GM12878 (cell line): ENCODE measurements around the gene ATP2B1. TPM values are rescaled to one million over a fixed set of nuclear protein-coding genes. Genes with fewer than 3 reads are reported as not detected.

Experiments
- ATAC-seq: fragments of 200-7000 bp; cut with Tn5 transposase; 3 replicates; pipeline ENCODE4 v1.9.1; 2020; ENCODE audit warnings: mild to moderate bottlenecking, moderate library complexity
- BruUV-seq: library from RNA; stranded (reverse); fragments of 400-500 nt; replicated peaks from 2 replicates; lab custom pipeline; 2021; lab: Mats Ljungman, UMichigan
- CTCF ChIA-PET: fragments of 300-600 bp; sonication (Branson Sonifier 250); formaldehyde crosslinking; extraction: SDS; loops from one replicate; lab custom pipeline; 2021; ENCODE audit warnings: inconsistent platforms; lab: Yijun Ruan, JAX
- POLR2A ChIA-PET: fragments of 350-600 bp; formaldehyde crosslinking; extraction: SDS; loops from one replicate; lab custom pipeline; 2021; ENCODE audit warnings: inconsistent platforms; lab: Charles Lee
- RAD21 ChIA-PET: fragments of 300-600 bp; sonication (Branson Sonifier 250); formaldehyde crosslinking; loops from one replicate; lab custom pipeline; 2023; ENCODE audit warnings: antibody characterized with exemption; ENCODE audit not compliant: unreplicated experiment; lab: Charles Lee
- SMC1A ChIA-PET: fragments of 300-600 bp; sonication (Branson Sonifier 250); formaldehyde crosslinking; loops from one replicate; lab custom pipeline; 2023; ENCODE audit not compliant: unreplicated experiment, uncharacterized antibody; lab: Charles Lee
- DNase-seq: peaks from one replicate; pipeline ENCODE4 v3.0.0-alpha.2; 2011; ENCODE audit warnings: low read depth, low spot score
- FAIRE-seq: peaks from 3 replicates; lab custom pipeline; 2011; peaks lifted over from hg19 to GRCh38; lab: Jason Lieb, UNC
- H2AFZ ChIP-seq: 2 replicates; pipeline ENCODE4 v1.6.0; 2011; ENCODE audit warnings: low read depth, low read length, control low read depth; ENCODE audit not compliant: control insufficient read depth
- H3K27ac ChIP-seq: 2 replicates; pipeline ENCODE4 v1.5.1; 2011; ENCODE audit warnings: control low read depth; ENCODE audit not compliant: control insufficient read depth, insufficient read depth
- H3K27me3 ChIP-seq, 2 experiments: replicated peaks in 1 of 2; 2 replicates each; pipeline versions ENCODE4 v1.6.0 to v1.6.1; 2011; ENCODE audit warnings: low read length in 1 of 2; ENCODE audit not compliant: control insufficient read depth in 2 of 2, insufficient read depth in 2 of 2
- H3K36me3 ChIP-seq, 2 experiments: 2 replicates each; pipeline ENCODE4 v1.5.1; 2011; ENCODE audit warnings: low read length in 1 of 2; ENCODE audit not compliant: control insufficient read depth in 2 of 2, insufficient read depth in 2 of 2
- H3K4me1 ChIP-seq: 2 replicates; pipeline ENCODE4 v1.6.1; 2011; ENCODE audit warnings: mild to moderate bottlenecking, low read length, moderate library complexity, mixed read lengths; ENCODE audit not compliant: control insufficient read depth, insufficient read depth
- H3K4me2 ChIP-seq: 2 replicates; pipeline ENCODE4 v1.6.0; 2011; ENCODE audit warnings: control low read depth; ENCODE audit not compliant: control insufficient read depth, insufficient read depth
- H3K4me3 ChIP-seq: fragments of 200-600 bp; sonication (generic); 2 replicates; pipeline ENCODE4 v1.5.1; 2016
- H3K79me2 ChIP-seq: 2 replicates; pipeline ENCODE4 v1.6.0; 2011; ENCODE audit warnings: low read length; ENCODE audit not compliant: control insufficient read depth, insufficient read depth
- H3K9ac ChIP-seq: 2 replicates; pipeline ENCODE4 v1.8.0; 2011; ENCODE audit warnings: low read length, control low read depth, mixed read lengths; ENCODE audit not compliant: control insufficient read depth, insufficient read depth
- H3K9me3 ChIP-seq: replicated peaks from 3 replicates; pipeline ENCODE4 v1.5.1; 2011; ENCODE audit warnings: mild to moderate bottlenecking, low read length; ENCODE audit not compliant: control insufficient read depth, insufficient read depth
- H4K20me1 ChIP-seq: 2 replicates; pipeline ENCODE4 v1.6.0; 2011; ENCODE audit not compliant: control insufficient read depth, insufficient read depth
- EGR1 ChIP-seq, 2 experiments: IDR thresholded peaks; 1 replicate in 1 of 2; 2 replicates in 1 of 2; pipeline ENCODE4 v1.6.1; 2011 to 2012; ENCODE audit warnings: low read depth in 2 of 2, low read length in 2 of 2, borderline replicate concordance in 1 of 2, mild to moderate bottlenecking in 1 of 2, moderate library complexity in 1 of 2
- JUND ChIP-seq: IDR thresholded peaks from 2 replicates; pipeline ENCODE4 v1.6.1; 2012; ENCODE audit warnings: low read depth, mild to moderate bottlenecking, low read length, improper control_type of control experiment, moderate library complexity
- KDM1A ChIP-seq: fragments of 200-600 bp; sonication (generic); IDR thresholded peaks from 2 replicates; pipeline ENCODE4 v1.6.1; 2016; ENCODE audit warnings: borderline replicate concordance
- POLR2A ChIP-seq: IDR thresholded peaks from 2 replicates; pipeline ENCODE4 v1.6.1; 2011; ENCODE audit warnings: low read depth, mild to moderate bottlenecking, low read length
- RUNX3 ChIP-seq: IDR thresholded peaks from 2 replicates; pipeline ENCODE4 v1.6.1; 2012; ENCODE audit warnings: low read length, inconsistent platforms
- SMARCA5 ChIP-seq: fragments of 450-650 bp; IDR thresholded peaks from 2 replicates; pipeline ENCODE4 v1.6.1; 2017; ENCODE audit warnings: mild to moderate bottlenecking
- SREBF1 ChIP-seq: IDR thresholded peaks from 2 replicates; pipeline ENCODE4 v1.6.1; 2012; ENCODE audit warnings: mild to moderate bottlenecking, low read length
- STAT1 ChIP-seq: fragments of 450-650 bp; conservative IDR thresholded peaks from 2 replicates; pipeline ENCODE4 v1.6.1; 2014; ENCODE audit warnings: antibody characterized with exemption, mild to moderate bottlenecking
- WGBS: methylation state at CpG from one replicate; pipeline ENCODE4 v1.1.6; 2016; ENCODE audit warnings: low lambda C conversion rate; ENCODE audit not compliant: insufficient replicate concordance, insufficient coverage; ENCODE audit errors: missing lambda C conversion rate; 5-methylcytosine and 5-hydroxymethylcytosine counted together
- in situ Hi-C: fragments of 300-500 bp; cut with MboI; formaldehyde crosslinking; loops from 9 replicates; pipeline ENCODE4 v1.14.3; 2018; ENCODE audit warnings: mixed read lengths
- intact Hi-C: fragments of 100-400 bp; cut with micrococcal nuclease; formaldehyde crosslinking; loops from one replicate; pipeline ENCODE4 v1.14.2; 2022; ENCODE audit not compliant: unreplicated experiment
- polyA plus RNA-seq, 11 experiments: library from polyadenylated mRNA; depleted of rRNA in 4 of 11; unstranded in 6 of 11; stranded (reverse) in 5 of 11; fragments of >200 nt; fragmentation: Nextera tagmentation in 4 of 11; fragmentation: Illumina TruSeq in 1 of 11; extraction: Ambion mirVana in 4 of 11; extraction: Trizol in 1 of 11; gene quantifications; 1 replicate in 1 of 11; 2 replicates in 10 of 11; pipeline versions ENCODE4 v1.2.1 to v1.2.3, GENCODE V29; 2011 to 2016; ENCODE audit warnings: inconsistent platforms in 2 of 11, missing spikeins in 2 of 11, low read depth in 1 of 11
- total RNA-seq, 4 experiments: library from RNA; depleted of rRNA in 3 of 4; stranded (reverse); fragments of >200 nt in 3 of 4; fragmentation: Illumina TruSeq in 1 of 4; extraction: Trizol in 1 of 4; gene quantifications; 2 replicates each; pipeline versions ENCODE4 v1.2.1 to v1.2.3, GENCODE V29; 2013 to 2021
- TF ChIP-seq, protein P1 (sequence below): fragments of 150-350 bp; IDR thresholded peaks from 2 replicates; pipeline ENCODE4 v1.6.1; 2016; ENCODE audit warnings: low read depth, low read length

ATP2B1 gene
- total and polyA plus RNA-seq, 10 of the 15 experiments (the other 5 are each of a cell fraction or from before 2014, with no cell fraction given): 15.9 to 67.8 (median 48.5) TPM

DNA sequence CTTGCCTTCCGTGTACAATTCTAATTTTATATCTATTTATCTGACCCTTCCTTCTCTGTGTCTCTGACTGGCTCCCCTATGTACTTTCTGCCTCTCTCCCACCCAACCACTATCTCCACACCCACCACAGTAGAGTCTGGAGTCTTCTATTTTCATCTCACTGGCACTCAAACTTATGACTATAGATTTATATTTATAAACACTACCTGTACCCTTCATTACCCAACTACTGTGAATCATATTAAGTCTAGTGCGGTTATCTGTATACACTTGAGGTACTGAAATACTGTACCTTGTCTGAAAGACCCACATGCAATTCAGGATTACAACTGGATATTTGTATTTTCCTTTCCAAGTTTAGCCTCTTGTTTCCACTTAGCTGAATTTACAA, 36.1 kb downstream of the ATP2B1 start:
- CTCF ChIA-PET: interaction anchor here (1.0 to 1.2 kb wide), 3 partner anchors 12 to 69 kb away, joined by 3 read pairs; no protein-coding TSS in a partner anchor
- BruUV-seq: no TSS peak

More for the DNA sequence above, 36.1 kb downstream of the ATP2B1 start:
- Histone ChIP-seq H4K20me1 (no peaks in the 10 kb centered on the region), H3K4me3 (no peak overlapping the region), H3K36me3 (peaks cover 0 to 2% of the 10 kb centered on the region in 2 experiments; a peak in 1 of 4 replicates), H3K9ac (no peak overlapping the region), H3K27ac (no peak overlapping the region), H3K4me2 (peak overlapping the region; percentile 39), H2AFZ (no peak overlapping the region), H3K9me3 (peaks cover 2% of the 10 kb centered on the region; the same call in 2 of the 3 replicates), H3K27me3 (no peaks in the 10 kb centered on the region), H3K79me2 (peaks cover 92% of the 10 kb centered on the region), H3K4me1 (peaks cover 21% of the 10 kb centered on the region; the same call in 1 of the 2 replicates)
- intact Hi-C loops: no loop called here
- ChIA-PET RAD21 (interaction anchor here (1.3 to 1.8 kb wide), 3 partner anchors 10 to 36 kb away, joined by 4 to 7 read pairs (median 5); partner anchors contain the start of gene ATP2B1), SMC1A (interaction anchor here (0.7 to 3.2 kb wide), 10 partner anchors 8 to 189 kb away, joined by 3 to 23 read pairs (median 4); no protein-coding TSS in a partner anchor), POLR2A (interaction anchor here (0.6 kb wide), 1 partner anchor 24 kb away, joined by 3 read pairs; no protein-coding TSS in a partner anchor)
- WGBS: 0% methylated on average over 2 of the region's 2 CpGs
- ATAC-seq (peak; percentile 5; the same call in 2 of the 3 replicates), FAIRE-seq (no peak), DNase-seq (no peak)
- no peak for TF ChIP-seq POLR2A
- TF ChIP-seq JUND: no peak
- TF ChIP-seq, protein P1, sequence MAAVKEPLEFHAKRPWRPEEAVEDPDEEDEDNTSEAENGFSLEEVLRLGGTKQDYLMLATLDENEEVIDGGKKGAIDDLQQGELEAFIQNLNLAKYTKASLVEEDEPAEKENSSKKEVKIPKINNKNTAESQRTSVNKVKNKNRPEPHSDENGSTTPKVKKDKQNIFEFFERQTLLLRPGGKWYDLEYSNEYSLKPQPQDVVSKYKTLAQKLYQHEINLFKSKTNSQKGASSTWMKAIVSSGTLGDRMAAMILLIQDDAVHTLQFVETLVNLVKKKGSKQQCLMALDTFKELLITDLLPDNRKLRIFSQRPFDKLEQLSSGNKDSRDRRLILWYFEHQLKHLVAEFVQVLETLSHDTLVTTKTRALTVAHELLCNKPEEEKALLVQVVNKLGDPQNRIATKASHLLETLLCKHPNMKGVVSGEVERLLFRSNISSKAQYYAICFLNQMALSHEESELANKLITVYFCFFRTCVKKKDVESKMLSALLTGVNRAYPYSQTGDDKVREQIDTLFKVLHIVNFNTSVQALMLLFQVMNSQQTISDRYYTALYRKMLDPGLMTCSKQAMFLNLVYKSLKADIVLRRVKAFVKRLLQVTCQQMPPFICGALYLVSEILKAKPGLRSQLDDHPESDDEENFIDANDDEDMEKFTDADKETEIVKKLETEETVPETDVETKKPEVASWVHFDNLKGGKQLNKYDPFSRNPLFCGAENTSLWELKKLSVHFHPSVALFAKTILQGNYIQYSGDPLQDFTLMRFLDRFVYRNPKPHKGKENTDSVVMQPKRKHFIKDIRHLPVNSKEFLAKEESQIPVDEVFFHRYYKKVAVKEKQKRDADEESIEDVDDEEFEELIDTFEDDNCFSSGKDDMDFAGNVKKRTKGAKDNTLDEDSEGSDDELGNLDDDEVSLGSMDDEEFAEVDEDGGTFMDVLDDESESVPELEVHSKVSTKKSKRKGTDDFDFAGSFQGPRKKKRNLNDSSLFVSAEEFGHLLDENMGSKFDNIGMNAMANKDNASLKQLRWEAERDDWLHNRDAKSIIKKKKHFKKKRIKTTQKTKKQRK: no peak
- TF ChIP-seq KDM1A: no peak
- no peak; the same call in 1 of the 2 replicates for TF ChIP-seq RUNX3
- TF ChIP-seq STAT1: no peak
- TF ChIP-seq EGR1 (IDR thresholded peaks at IDR 0.05; ENCODE audit: borderline replicate concordance in 1 of 2, low read depth in 2 of 2, low read length in 2 of 2): no peak
- TF ChIP-seq SMARCA5: no peak
- TF ChIP-seq SREBF1: no peak
- in situ Hi-C loops: no loop called here
